HG02981 (cell line): ENCODE results near the gene CHCHD4.

ENCODE experiments used
- ATAC-seq: cut with Tn5 transposase; IDR thresholded peaks from one replicate; pipeline ENCODE4 v1.9.1; 2021; ENCODE audit warnings: mild to moderate bottlenecking, moderate library complexity; ENCODE audit not compliant: unreplicated experiment

CHCHD4 gene

GRCh38 chr3:14138109-14138877 lies 13.6 kb upstream of the CHCHD4 start:
- ATAC-seq: no peak

- no peak for ATAC-seq
Measured at GRCh38 chr3:14137445-14137844, 12.8 kb upstream of the CHCHD4 start.

GRCh38 chr3:14137004-14137403 lies 12.3 kb upstream of the CHCHD4 start:
- ATAC-seq: no peak

- no peak for ATAC-seq
Measured at GRCh38 chr3:14135581-14135980, 10.9 kb upstream of the CHCHD4 start.

DNA sequence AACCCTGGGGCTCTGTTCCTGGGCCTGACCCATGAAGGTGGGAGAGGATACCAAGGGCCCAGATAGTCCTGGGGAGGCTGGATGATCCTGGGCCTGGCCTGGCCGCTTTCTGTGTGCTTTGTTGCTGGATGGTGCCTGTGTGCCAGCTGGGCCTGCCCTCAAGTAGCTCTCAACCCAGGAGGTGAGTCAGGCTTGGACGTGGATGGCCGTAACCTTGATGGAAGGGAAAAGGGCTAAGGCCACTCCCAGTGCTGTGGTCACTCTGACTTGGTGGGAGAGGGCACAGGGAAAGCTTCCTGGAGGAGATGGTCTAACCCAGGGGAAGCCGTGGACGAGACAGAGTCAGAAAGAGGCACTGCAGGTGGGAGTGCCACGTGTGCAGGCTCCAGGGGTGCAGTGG lies 9.6 kb upstream of the CHCHD4 start:
- no peak for ATAC-seq

GRCh38 chr3:14133876-14134275 lies 9.2 kb upstream of the CHCHD4 start:
- ATAC-seq: no peak

DNA sequence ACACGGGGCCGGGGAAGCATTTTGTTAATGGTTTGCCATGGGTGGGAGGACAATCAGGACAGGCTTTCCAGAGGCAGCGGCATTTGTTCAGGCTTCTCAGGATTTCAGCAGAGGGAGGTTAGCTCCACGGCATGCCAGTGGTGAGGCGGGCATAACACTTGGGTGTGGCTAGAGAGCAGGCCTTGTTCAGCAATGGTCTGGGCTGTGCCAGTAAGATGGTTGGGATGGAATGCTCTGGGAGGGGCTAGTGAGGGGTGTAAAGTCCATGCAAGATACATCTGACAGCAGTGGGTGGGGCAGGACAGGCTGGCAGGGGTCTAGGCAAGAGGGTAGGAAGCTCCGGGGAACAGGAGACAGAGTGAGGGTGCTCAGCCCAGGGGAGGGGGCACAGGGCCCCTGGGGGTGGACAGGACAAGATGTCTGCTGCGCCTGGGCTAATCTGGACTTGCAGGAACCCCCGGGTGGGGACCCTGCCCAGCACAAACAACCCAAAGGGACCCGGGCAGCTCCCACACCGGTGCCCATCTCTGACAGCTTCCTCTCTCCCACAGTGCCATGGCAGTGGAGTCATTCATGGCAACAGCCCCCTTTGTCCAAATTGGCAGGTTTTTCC lies 8.6 kb upstream of the CHCHD4 start:
- ATAC-seq: no peak

GRCh38 chr3:14132689-14133088 lies 8.0 kb upstream of the CHCHD4 start:
- no peak for ATAC-seq

DNA sequence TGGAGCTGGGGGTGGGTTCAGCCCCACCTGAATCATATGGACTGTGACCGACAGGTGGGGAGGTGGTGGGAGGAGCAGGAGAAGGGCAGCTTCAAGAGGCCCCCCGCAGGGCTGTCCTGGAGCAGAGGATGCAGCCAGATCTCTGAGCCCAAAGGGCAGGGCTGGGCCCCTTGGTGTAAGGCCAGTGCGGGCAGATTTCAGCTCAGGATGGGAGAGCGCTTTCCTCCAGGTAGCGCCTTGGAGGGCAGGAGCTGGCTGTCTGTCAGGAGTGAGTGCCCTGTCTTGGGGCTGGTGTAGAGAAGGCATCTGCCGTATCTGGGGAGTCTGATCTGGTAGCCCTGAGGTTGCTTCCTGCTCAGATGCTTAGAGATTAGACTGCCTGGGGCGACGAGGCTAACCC lies 7.5 kb upstream of the CHCHD4 start:
- no peak for ATAC-seq

DNA sequence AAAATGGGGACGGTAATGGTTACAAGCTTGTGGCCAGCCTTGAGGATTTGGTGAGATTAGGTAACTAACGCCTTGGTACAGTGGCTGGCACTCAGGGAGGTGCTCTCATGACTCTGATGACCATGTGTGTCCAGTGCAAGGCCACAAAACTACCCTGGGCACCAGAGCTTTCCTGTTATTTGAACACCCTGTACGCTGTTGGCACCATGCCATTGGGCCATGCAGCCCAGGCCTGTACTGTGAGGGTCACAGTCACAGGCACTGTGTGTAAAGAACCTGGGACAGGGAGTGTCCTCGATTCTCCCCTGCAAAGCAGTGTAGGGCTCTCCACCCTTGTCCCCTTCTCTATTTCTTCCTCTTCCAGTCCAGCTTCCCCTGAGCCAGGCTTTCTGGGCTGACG lies 6.5 kb upstream of the CHCHD4 start:
- ATAC-seq: no peak

GRCh38 chr3:14130707-14131106 lies 6.0 kb upstream of the CHCHD4 start:
- ATAC-seq: no peak

DNA sequence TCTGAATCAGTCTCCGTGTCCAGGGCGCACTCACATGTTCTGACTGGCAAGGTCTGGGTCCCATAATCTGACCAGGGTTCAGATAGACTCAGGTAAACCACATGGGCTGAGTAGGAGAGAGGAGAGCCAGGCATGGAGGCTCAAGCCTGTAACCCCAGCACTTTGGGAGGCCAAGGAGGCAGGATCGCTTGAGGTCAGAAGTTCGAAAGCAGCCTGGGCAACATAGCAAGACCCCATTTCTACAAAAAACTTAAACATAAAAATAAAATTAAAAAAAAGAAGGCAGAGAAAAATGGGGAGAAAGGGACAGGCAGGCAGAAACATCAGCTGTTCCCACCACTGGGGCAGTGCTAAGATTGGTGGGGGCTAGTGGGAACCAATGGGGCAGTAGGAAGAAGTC lies 5.6 kb upstream of the CHCHD4 start:
- ATAC-seq: no peak

GRCh38 chr3:14129296-14129695 lies 4.6 kb upstream of the CHCHD4 start:
- ATAC-seq: no peak

GRCh38 chr3:14128724-14129123 lies 4.1 kb upstream of the CHCHD4 start:
- no peak for ATAC-seq

DNA sequence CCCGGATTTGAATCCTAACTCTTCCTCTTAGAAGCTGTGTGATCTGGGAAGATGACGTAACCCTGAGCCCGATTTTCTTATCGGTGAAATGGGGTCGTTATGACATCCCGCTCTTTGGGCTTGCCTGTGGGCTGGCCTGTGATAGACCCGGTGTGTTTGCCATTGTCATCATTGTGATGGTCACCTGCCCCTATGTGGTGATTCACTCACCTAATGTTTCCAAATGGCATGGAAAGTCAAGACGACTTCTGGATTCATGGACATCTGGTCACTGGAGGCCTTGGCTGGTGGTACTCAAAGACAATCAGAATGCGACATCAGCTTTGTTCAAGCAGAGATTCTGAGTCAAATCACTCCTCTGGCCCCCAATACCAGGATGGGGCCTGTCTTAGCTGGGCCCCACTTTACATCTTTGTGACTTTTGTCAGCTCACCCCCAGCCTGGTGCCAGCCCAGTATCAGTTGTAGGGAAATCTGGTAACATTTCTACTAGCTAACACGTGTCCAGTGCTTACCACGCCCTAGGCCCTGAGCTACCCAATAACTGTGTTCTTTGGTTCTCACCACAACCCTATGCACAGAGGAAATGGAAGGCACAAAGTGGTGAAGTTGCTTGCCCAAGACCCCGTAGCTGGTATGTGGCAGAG lies 3.0 kb upstream of the CHCHD4 start:
- ATAC-seq: no peak

DNA sequence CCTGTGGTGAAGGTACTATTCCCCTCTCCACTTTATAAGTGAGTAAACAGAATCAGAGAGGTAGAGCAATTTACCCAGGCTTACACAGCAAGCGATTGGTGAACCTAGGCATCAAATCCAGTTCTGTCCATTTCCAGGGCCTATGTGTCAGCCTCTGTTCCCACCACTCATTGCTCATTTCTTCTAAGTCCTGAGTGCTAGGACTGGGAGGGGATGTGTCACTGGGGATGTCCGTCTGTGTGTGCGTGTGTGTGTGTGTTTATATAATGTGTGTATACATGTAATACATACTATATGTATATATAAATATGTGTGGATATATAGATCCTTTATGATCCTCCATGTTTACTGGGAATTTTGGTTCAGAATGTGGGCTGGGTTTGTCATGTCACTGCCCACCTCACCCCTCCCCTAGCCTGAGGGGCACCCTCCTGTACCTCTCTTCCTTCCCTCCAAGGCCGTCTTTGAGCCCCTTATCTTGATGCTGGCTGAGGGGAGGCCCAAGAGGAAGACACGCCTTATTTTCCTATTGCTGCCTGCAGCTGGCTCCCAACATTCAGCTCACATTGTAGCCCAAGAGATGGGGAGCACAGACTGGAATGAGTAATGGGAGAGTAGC lies 2.3 kb upstream of the CHCHD4 start:
- ATAC-seq: no peak

- no peak for ATAC-seq
Measured at GRCh38 chr3:14126017-14126886, 1.6 kb upstream of the CHCHD4 start.

DNA sequence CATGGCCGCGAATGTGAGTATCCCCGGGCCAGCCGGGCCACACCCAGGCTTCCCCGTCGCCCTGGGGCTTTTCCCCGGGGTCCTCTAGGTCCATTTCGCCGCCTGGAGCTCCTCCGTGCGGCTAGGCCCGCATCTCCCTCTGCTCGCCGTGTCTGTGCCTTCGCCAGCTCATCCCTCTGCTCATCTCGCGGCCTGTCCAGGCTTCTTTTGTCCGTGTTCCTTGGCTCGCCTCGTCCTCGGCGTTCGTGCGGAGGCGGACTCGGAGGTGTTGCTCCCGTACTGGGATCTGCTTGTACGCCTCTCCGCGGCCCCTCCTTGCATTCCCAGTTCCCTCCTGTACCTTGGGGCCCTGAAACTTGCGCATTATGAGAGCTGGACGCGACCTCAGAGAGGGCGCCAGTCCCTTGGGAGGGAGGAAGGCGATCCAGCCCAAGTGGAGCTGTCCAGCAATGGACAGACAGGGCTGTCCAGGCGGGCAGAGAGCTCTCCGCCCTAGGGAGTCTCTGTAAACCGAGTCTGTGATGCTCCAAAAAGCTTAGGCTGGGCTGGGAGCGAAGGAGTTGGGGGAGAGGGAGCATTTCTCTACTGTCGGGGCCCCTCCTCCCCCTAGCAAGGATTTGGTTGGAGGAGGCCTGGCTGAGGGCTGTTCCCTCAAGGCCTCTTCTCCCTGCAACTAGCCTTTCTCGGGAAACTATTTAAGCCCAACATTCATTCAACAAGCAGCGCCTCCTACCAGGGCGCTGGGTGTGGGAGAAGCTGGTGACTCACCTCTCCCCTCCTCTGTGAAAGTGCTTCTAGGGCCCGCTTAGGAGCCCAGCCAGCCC lies 735 bp upstream of the CHCHD4 start:
- ATAC-seq: peak; percentile 18

GRCh38 chr3:14124223-14124614 lies 451 bp downstream of the CHCHD4 start:
- peak; percentile 29 for ATAC-seq
